A549 (cell line): Measurements from ENCODE around the gene DIAPH1. TPM values are rescaled to one million over a fixed set of nuclear protein-coding genes. Genes with fewer than 3 reads are reported as not detected.

Experiments used
- ATAC-seq, 2 experiments: fragments of 200-7000 bp in 1 of 2; fragments of >200 bp in 1 of 2; cut with Nextera tagmentation in 1 of 2; cut with Tn5 transposase in 1 of 2; 3 replicates each; pipeline versions ENCODE4 v1.8.0 to v1.9.1; 2018 to 2020; ENCODE audit warnings: mild to moderate bottlenecking in 1 of 2, moderate library complexity in 1 of 2
- CTCF ChIA-PET: fragments of 300-600 bp; sonication (Branson Sonifier 250); formaldehyde crosslinking; extraction: SDS; loops from one replicate; lab custom pipeline; 2021; ENCODE audit warnings: antibody characterized with exemption, inconsistent platforms; lab: Yijun Ruan, JAX
- POLR2A ChIA-PET: fragments of 350-600 bp; formaldehyde crosslinking; extraction: SDS; loops from one replicate; lab custom pipeline; 2021; ENCODE audit warnings: antibody characterized with exemption, inconsistent platforms; lab: Yijun Ruan, JAX
- DNase-seq, 2 experiments: peaks; one replicate each; pipeline versions ENCODE4 v3.0.0 to v3.0.0-alpha.2; 2011 to 2016; ENCODE audit warnings: low read depth in 1 of 2, low spot score in 1 of 2
- FAIRE-seq: peaks from 2 replicates; lab custom pipeline; 2011; peaks lifted over from hg19 to GRCh38; lab: Jason Lieb, UNC
- H3K27ac ChIP-seq, 2 experiments: fragments of >200 bp; sonication (Bioruptor Twin); formaldehyde crosslinking; 3 replicates each; pipeline ENCODE4 v1.5.1; 2016 to 2017
- H3K4me1 ChIP-seq: fragments of >200 bp; sonication (Bioruptor Twin); formaldehyde crosslinking; 3 replicates; pipeline ENCODE4 v1.6.1; 2016
- H3K4me2 ChIP-seq: fragments of >200 bp; sonication (Bioruptor Twin); formaldehyde crosslinking; 3 replicates; pipeline ENCODE4 v1.6.1; 2016
- H3K4me3 ChIP-seq: fragments of >200 bp; sonication (Bioruptor Twin); formaldehyde crosslinking; 3 replicates; pipeline ENCODE4 v1.5.1; 2016
- H3K9me3 ChIP-seq: fragments of >200 bp; sonication (Bioruptor Twin); formaldehyde crosslinking; 3 replicates; pipeline ENCODE4 v1.6.1; 2016
- ATOH8 ChIP-seq: fragments of 250-450 bp; sonication (Bioruptor Pico); IDR thresholded peaks from 2 replicates; pipeline ENCODE4 v1.5.0; 2020; ENCODE audit warnings: low read depth, mild to moderate bottlenecking, moderate library complexity
- CHD2 ChIP-seq: fragments of 150-350 bp; IDR thresholded peaks from 2 replicates; pipeline ENCODE4 v1.6.1; 2014; ENCODE audit warnings: low read length; ENCODE audit not compliant: partially characterized antibody
- CHD4 ChIP-seq: fragments of 200-600 bp; sonication (generic); IDR thresholded peaks from 2 replicates; pipeline ENCODE4 v1.6.1; 2016; ENCODE audit warnings: antibody characterized with exemption, mild to moderate bottlenecking, borderline replicate concordance
- E2F6 ChIP-seq: IDR thresholded peaks from 2 replicates; pipeline ENCODE4 v1.6.1; 2012; ENCODE audit warnings: low read depth, borderline replicate concordance
- EHF ChIP-seq: fragments of 250-450 bp; sonication (Bioruptor Pico); IDR thresholded peaks from 2 replicates; pipeline ENCODE4 v1.5.0; 2020; ENCODE audit warnings: mild to moderate bottlenecking
- EHMT2 ChIP-seq: fragments of 200-600 bp; sonication (generic); IDR thresholded peaks from 2 replicates; pipeline ENCODE4 v1.6.1; 2016; ENCODE audit warnings: antibody characterized with exemption, low read depth, mild to moderate bottlenecking, moderate library complexity
- EP300 ChIP-seq, 2 experiments: fragments of >200 bp; sonication (Bioruptor Twin); formaldehyde crosslinking; IDR thresholded peaks; 2 replicates in 1 of 2; 3 replicates in 1 of 2; pipeline ENCODE4 v1.6.1; 2016 to 2017
- ESRRA ChIP-seq: fragments of 150-350 bp; IDR thresholded peaks from 2 replicates; pipeline ENCODE4 v1.6.1; 2014; ENCODE audit warnings: mild to moderate bottlenecking, low read length, borderline replicate concordance
- FOXS1 ChIP-seq: fragments of 250-450 bp; sonication (Bioruptor Pico); IDR thresholded peaks from 2 replicates; pipeline ENCODE4 v1.5.0; 2020; ENCODE audit warnings: mild to moderate bottlenecking, moderate library complexity
- HOXB13 ChIP-seq: fragments of 250-450 bp; sonication (Bioruptor Pico); IDR thresholded peaks from 2 replicates; pipeline ENCODE4 v1.5.0; 2020; ENCODE audit warnings: low read depth, mild to moderate bottlenecking, moderate library complexity
- JUNB ChIP-seq: fragments of >200 bp; sonication (Bioruptor Twin); formaldehyde crosslinking; IDR thresholded peaks from 2 replicates; pipeline ENCODE4 v1.6.1; 2016
- NFE2L2 ChIP-seq: fragments of 150-350 bp; conservative IDR thresholded peaks from 2 replicates; pipeline ENCODE4 v1.6.1; 2014; ENCODE audit warnings: low read length
- NR3C1 ChIP-seq: fragments of >200 bp; sonication (Bioruptor Twin); formaldehyde crosslinking; IDR thresholded peaks from 3 replicates; pipeline ENCODE4 v1.6.1; 2017
- POLR2AphosphoS2 ChIP-seq: conservative IDR thresholded peaks from 2 replicates; pipeline ENCODE4 v1.6.1; 2012; ENCODE audit warnings: low read length, improper control_type of control experiment, inconsistent platforms
- RAD21 ChIP-seq, 2 experiments: fragments of >200 bp in 1 of 2; sonication (Bioruptor Twin) in 1 of 2; formaldehyde crosslinking in 1 of 2; IDR thresholded peaks in 1 of 2; conservative IDR thresholded peaks in 1 of 2; 2 replicates in 1 of 2; 3 replicates in 1 of 2; pipeline ENCODE4 v1.6.1; 2012 to 2018; ENCODE audit warnings: inconsistent platforms in 1 of 2
- RCOR1 ChIP-seq: fragments of 150-350 bp; IDR thresholded peaks from 2 replicates; pipeline ENCODE4 v1.6.1; 2014; ENCODE audit warnings: antibody characterized with exemption, low read length, low read depth
- SREBF2 ChIP-seq: fragments of 450-650 bp; IDR thresholded peaks from 2 replicates; pipeline ENCODE4 v1.6.1; 2014; ENCODE audit warnings: mild to moderate bottlenecking, moderate library complexity
- TFCP2L1 ChIP-seq: fragments of 250-450 bp; sonication (Bioruptor Pico); IDR thresholded peaks from 2 replicates; pipeline ENCODE4 v1.5.0; 2021; ENCODE audit warnings: mild to moderate bottlenecking
- ZNF302 ChIP-seq: fragments of 250-450 bp; sonication (Bioruptor Pico); IDR thresholded peaks from 2 replicates; pipeline ENCODE4 v1.9.0; 2021; ENCODE audit warnings: inconsistent platforms, mild to moderate bottlenecking, moderate library complexity
- ZSCAN20 ChIP-seq: fragments of 250-450 bp; sonication (Bioruptor Pico); IDR thresholded peaks from 2 replicates; pipeline ENCODE4 v1.8.0; 2022; ENCODE audit warnings: mild to moderate bottlenecking, moderate library complexity
- WGBS: methylation state at CpG from one replicate; pipeline ENCODE4 v1.1.6; 2017; ENCODE audit errors: missing lambda C conversion rate; 5-methylcytosine and 5-hydroxymethylcytosine counted together
- polyA plus RNA-seq, 4 experiments: library from polyadenylated mRNA; depleted of rRNA in 3 of 4; stranded (reverse); fragments of >200 nt; fragmentation: RNase III in 1 of 4; extraction: RNeasy Plus Mini Kit Qiagen cat#74134 plus additional on column Dnase treatment in 1 of 4; gene quantifications; 2 replicates in 3 of 4; 3 replicates in 1 of 4; pipeline ENCODE4 v1.2.3, GENCODE V29; 2011 to 2017

The DIAPH1 gene
- polyA plus RNA-seq, 2 of the 4 experiments (the other 2 are of a cell fraction), result 53.4 to 59.8 TPM

- ATAC-seq (no peak), FAIRE-seq (no peak), DNase-seq (no peak)
- 86% methylated on average over 3 of the region's 8 CpGs for WGBS
- Histone ChIP-seq H3K9me3 (no peaks in the 10 kb centered on the region), H3K4me1 (peaks cover 14% of the 10 kb centered on the region), H3K4me3 (no peak overlapping the region), H3K27ac (no peak overlapping the region), H3K4me2 (no peak overlapping the region)
- POLR2A ChIA-PET, result no interaction called here
- CTCF ChIA-PET, result interaction anchor here (1.0 to 3.2 kb wide), 5 partner anchors 9 to 318 kb away, joined by 3 to 11 read pairs (median 5); partner anchors contain the start of genes PCDHB11 and PCDHGC3
- TF ChIP-seq NFE2L2 (no peak), CHD2 (no peak), HOXB13 (CRISPR knock-in tag) (no peak), ESRRA (no peak), RCOR1 (no peak), ZSCAN20 (no peak), SREBF2 (no peak), E2F6 (no peak)
Observed at GRCh38 chr5:141516672-141517025, 102.2 kb downstream of the DIAPH1 start.

GRCh38 chr5:141515946-141516671 is 102.7 kb downstream of the DIAPH1 start:
- no peak for DNase-seq
- no peaks in the 10 kb centered on the region for H3K9me3 ChIP-seq
- TF ChIP-seq FOXS1 (CRISPR knock-in tag), result no peak
- TF ChIP-seq ESRRA, result no peak
- TF ChIP-seq, all 56 proteins: peak for 0
- FAIRE-seq (no peak), ATAC-seq (no peak)
- no peak overlapping the region for H3K4me2 ChIP-seq
- no peak overlapping the region for H3K27ac ChIP-seq
- H3K4me1 ChIP-seq, result peaks cover 8% of the 10 kb centered on the region
- ChIA-PET CTCF (interaction anchor here (1.1 to 15.1 kb wide), 8 partner anchors 8 to 317 kb away, joined by 3 to 163 read pairs (median 6); partner anchors contain the start of genes PCDHB11, PCDHGA7, PCDHGC3 and PCDHGC5), POLR2A (no interaction called here)
- WGBS, result 77% methylated on average over 4 of the region's 4 CpGs
- H3K4me3 ChIP-seq, result no peak overlapping the region

- POLR2A ChIA-PET, result no interaction called here
- TF ChIP-seq TFCP2L1 (CRISPR knock-in tag), result no peak
- TF ChIP-seq RCOR1, result no peak
- TF ChIP-seq POLR2AphosphoS2, result no peak
- TF ChIP-seq CHD4, result no peak
- no peak for TF ChIP-seq EHF (CRISPR knock-in tag)
- no peak for TF ChIP-seq EHMT2
- TF ChIP-seq RAD21 (conservative IDR thresholded peaks at IDR 0.05 in 1 of 2, IDR thresholded peaks at IDR 0.05 in 1 of 2), result no peak
- no peak for TF ChIP-seq EP300 (IDR thresholded peaks at IDR 0.05)
- no peak for TF ChIP-seq NR3C1
- no peak for TF ChIP-seq ATOH8 (CRISPR knock-in tag)
- TF ChIP-seq JUNB, result no peak
- no peak for TF ChIP-seq ZNF302 (CRISPR knock-in tag)
Observed at GRCh38 chr5:141515141-141515540, 103.7 kb downstream of the DIAPH1 start.

More at GRCh38 chr5:141515141-141515540, 103.7 kb downstream of the DIAPH1 start:
- H3K4me3 ChIP-seq, result no peak overlapping the region
- WGBS, result 80% methylated on average over 3 of the region's 3 CpGs
- no peak overlapping the region for H3K4me2 ChIP-seq
- ATAC-seq, result no peak
- H3K27ac ChIP-seq, result no peak overlapping the region
- no peak for DNase-seq
- CTCF ChIA-PET, result interaction anchor here (1.6 to 15.1 kb wide), 7 partner anchors 9 to 134 kb away, joined by 4 to 163 read pairs (median 7); partner anchors contain the start of genes PCDHGA7, PCDHGC3 and PCDHGC5
- no peaks in the 10 kb centered on the region for H3K4me1 ChIP-seq
- H3K9me3 ChIP-seq, result no peaks in the 10 kb centered on the region
- no peak for FAIRE-seq
